NT2/D1 (cell line): ENCODE measurements around the gene CTBP1.

Source experiments
- SUZ12 ChIP-seq: IDR thresholded peaks from 2 replicates; pipeline ENCODE4 v1.6.1; 2011; ENCODE audit not compliant: insufficient read length, insufficient read depth; ENCODE audit errors: extremely low read depth
- ZNF274 ChIP-seq: IDR thresholded peaks from 2 replicates; pipeline ENCODE4 v1.6.1; 2011; ENCODE audit warnings: mild to moderate bottlenecking, low read depth, low read length

- no peak for TF ChIP-seq ZNF274
- no peak for TF ChIP-seq SUZ12
Observed at GRCh38 chr4:1193206-1194009, 55.5 kb downstream of the CTBP1 start.
